Thyroid gland (tissue), 4 donors: ENCODE data around the gene SLC66A3.

Source experiments
- POLR2A ChIP-seq, 2 donors: fragments of 450-650 bp; IDR thresholded peaks; one replicate each; pipeline ENCODE4 v1.6.1; 2017; ENCODE audit warnings: antibody characterized with exemption in 2 of 2, mild to moderate bottlenecking in 2 of 2, moderate library complexity in 1 of 2
- TF ChIP-seq, protein P1 (sequence below), 6 experiments: fragments of 200-600 bp in 3 of 6; fragments of 450-650 bp in 3 of 6; sonication (generic) in 3 of 6; IDR thresholded peaks; one replicate each; pipeline ENCODE4 v1.5.1; 2016 to 2019; ENCODE audit warnings: antibody characterized with exemption in 6 of 6, mild to moderate bottlenecking in 2 of 6, inconsistent platforms in 1 of 6, moderate library complexity in 1 of 6

DNA sequence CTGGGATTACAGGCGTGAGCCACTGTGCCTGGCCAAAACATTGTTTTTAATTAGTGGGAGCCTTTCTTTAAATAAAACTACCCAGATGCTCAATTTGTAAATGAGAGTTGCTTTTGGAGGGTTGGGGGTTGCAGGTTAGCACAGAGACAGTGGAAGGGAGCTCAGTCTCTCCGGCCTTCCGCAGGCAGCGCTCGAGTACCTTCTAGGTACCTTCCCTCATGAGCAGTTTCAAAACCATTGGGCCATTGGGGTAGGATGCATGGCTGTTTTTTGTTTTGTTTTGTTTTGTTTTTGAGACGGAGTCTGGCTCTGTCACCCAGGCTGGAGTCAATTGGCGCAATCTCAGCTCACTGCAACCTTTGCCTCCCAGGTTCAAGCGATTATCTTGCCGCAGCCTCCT is 19.0 kb downstream of the SLC66A3 start:
- TF ChIP-seq, protein P1, sequence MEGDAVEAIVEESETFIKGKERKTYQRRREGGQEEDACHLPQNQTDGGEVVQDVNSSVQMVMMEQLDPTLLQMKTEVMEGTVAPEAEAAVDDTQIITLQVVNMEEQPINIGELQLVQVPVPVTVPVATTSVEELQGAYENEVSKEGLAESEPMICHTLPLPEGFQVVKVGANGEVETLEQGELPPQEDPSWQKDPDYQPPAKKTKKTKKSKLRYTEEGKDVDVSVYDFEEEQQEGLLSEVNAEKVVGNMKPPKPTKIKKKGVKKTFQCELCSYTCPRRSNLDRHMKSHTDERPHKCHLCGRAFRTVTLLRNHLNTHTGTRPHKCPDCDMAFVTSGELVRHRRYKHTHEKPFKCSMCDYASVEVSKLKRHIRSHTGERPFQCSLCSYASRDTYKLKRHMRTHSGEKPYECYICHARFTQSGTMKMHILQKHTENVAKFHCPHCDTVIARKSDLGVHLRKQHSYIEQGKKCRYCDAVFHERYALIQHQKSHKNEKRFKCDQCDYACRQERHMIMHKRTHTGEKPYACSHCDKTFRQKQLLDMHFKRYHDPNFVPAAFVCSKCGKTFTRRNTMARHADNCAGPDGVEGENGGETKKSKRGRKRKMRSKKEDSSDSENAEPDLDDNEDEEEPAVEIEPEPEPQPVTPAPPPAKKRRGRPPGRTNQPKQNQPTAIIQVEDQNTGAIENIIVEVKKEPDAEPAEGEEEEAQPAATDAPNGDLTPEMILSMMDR (IDR thresholded peaks at IDR 0.05) = no peak
- no peak for TF ChIP-seq POLR2A (IDR thresholded peaks at IDR 0.05)
